ENCODE results near the gene KRTAP10-7. TPM values are rescaled to one million over a fixed set of nuclear protein-coding genes. Genes with fewer than 3 reads are reported as not detected.

Gene KRTAP10-7
- total and polyA plus RNA-seq, 2 of the 13 experiments (the other 11 are each of a cell fraction or from before 2014, with no cell fraction given) = not detected

GRCh38 chr21:44625756-44626155 is 25.4 kb downstream of the KRTAP10-7 start:
- FAIRE-seq = no peak
- no peaks in the 10 kb centered on the region for H3K79me2 ChIP-seq (ENCODE audit: insufficient read depth, low read length)

More at GRCh38 chr21:44625756-44626155, 25.4 kb downstream of the KRTAP10-7 start:
- BruUV-seq (replicated peaks) = no TSS peak
- H3K4me1 ChIP-seq (ENCODE audit: insufficient read depth, low read length) = no peaks in the 10 kb centered on the region
- no peak overlapping the region for H3K4me2 ChIP-seq (ENCODE audit: low read depth, low read length)
- CTCF ChIA-PET (ENCODE audit: low intra/inter-chr PET ratio, low total read pairs) = no interaction called here
- intact Hi-C loops (cut with micrococcal nuclease; ENCODE audit: unreplicated experiment) (no loop called here), in situ Hi-C loops (cut with HindIII; ENCODE audit: extremely low pct_ligation_motif_present, low pct_unique_long_range_greater_than_20kb) (no loop called here)
- WGBS (ENCODE audit: low lambda C conversion rate) = 48% methylated on average over 6 of the region's 7 CpGs
- ATAC-seq = no peak
- peaks cover 16% of the 10 kb centered on the region for H3K9me3 ChIP-seq (ENCODE audit: low read length)
- POLR2A ChIA-PET = no interaction called here
- H4K20me1 ChIP-seq (ENCODE audit: insufficient read depth, low read length) = no peaks in the 10 kb centered on the region
- H3K36me3 ChIP-seq (replicated peaks in 1 of 2; ENCODE audit: control insufficient read depth in 1 of 2, insufficient read depth in 2 of 2, low read length in 2 of 2) = no peaks in the 10 kb centered on the region
- no peak for DNase-seq (ENCODE audit: low spot score)
- H3K9ac ChIP-seq (ENCODE audit: insufficient read depth, low read depth, low read length) = no peak overlapping the region
- no peak overlapping the region for H3K27ac ChIP-seq (ENCODE audit: extremely low read length, insufficient read depth, low read length)
- TF ChIP-seq AHDC1 (CRISPR knock-in tag; IDR thresholded peaks at IDR 0.05; ENCODE audit: borderline replicate concordance) (no peak), CEBPZ (IDR thresholded peaks at IDR 0.05; ENCODE audit: low read length) (no peak), HNF1B (CRISPR knock-in tag; IDR thresholded peaks at IDR 0.05) (no peak), SALL1 (CRISPR knock-in tag; IDR thresholded peaks at IDR 0.05) (no peak), ZFP41 (CRISPR knock-in tag; IDR thresholded peaks at IDR 0.05; ENCODE audit: borderline replicate concordance) (no peak)
- no peak overlapping the region for H3K4me3 ChIP-seq (replicated peaks in 1 of 3; ENCODE audit: insufficient read depth in 1 of 3, low read depth in 2 of 3, low read length in 3 of 3)
- 0 out of 5 replicates have a peak, but pooled peaks cover 0 to 6% of the 10 kb centered on the region in 2 experiments for H3K27me3 ChIP-seq (ENCODE audit: control insufficient read depth in 1 of 2, insufficient read depth in 2 of 2, low read length in 2 of 2)
- H2AFZ ChIP-seq (ENCODE audit: low read length) = no peak overlapping the region

Data from HepG2 (cell line).